ENCODE measurements around the gene WDR89.

GRCh38 chr14:63578300-63578699 lies 63.4 kb downstream of the WDR89 start:
- no peak for TF ChIP-seq CTCF (IDR thresholded peaks at IDR 0.05)
- TF ChIP-seq POLR2AphosphoS5 (IDR thresholded peaks at IDR 0.05): no peak
- TF ChIP-seq POLR2A (IDR thresholded peaks at IDR 0.05): no peak
- no peak for TF ChIP-seq EP300 (IDR thresholded peaks at IDR 0.05)

Data from sigmoid colon (tissue), 4 donors.